Left renal pelvis (tissue), 4 donors: ENCODE results near the gene ARHGEF19. TPM values are rescaled to one million over a fixed set of nuclear protein-coding genes. Genes with fewer than 3 reads are reported as not detected.
"Not testable (repeated sequence)": the region's sequence is repeated elsewhere in the genome, so short reads cannot be mapped to it uniquely, and the experiment has no call there.

Experiments
- DNase-seq, 4 donors: peaks; one replicate each; pipeline ENCODE4 v3.0.0-alpha.2; 2013; ENCODE audit warnings: low read depth in 4 of 4, low spot score in 3 of 4
- polyA plus RNA-seq, 4 donors: library from polyadenylated mRNA; unstranded; fragments of 120-200 nt; gene quantifications; one replicate each; pipeline ENCODE4 v1.2.1, GENCODE V29; 2013; ENCODE audit not compliant: insufficient read length in 4 of 4

Gene ARHGEF19
- 10 to 100 TPM in 3 of 4 donors, 1 to 10 TPM in 1; 7.3 to 28.2 (median 18.9) TPM for polyA plus RNA-seq

DNA sequence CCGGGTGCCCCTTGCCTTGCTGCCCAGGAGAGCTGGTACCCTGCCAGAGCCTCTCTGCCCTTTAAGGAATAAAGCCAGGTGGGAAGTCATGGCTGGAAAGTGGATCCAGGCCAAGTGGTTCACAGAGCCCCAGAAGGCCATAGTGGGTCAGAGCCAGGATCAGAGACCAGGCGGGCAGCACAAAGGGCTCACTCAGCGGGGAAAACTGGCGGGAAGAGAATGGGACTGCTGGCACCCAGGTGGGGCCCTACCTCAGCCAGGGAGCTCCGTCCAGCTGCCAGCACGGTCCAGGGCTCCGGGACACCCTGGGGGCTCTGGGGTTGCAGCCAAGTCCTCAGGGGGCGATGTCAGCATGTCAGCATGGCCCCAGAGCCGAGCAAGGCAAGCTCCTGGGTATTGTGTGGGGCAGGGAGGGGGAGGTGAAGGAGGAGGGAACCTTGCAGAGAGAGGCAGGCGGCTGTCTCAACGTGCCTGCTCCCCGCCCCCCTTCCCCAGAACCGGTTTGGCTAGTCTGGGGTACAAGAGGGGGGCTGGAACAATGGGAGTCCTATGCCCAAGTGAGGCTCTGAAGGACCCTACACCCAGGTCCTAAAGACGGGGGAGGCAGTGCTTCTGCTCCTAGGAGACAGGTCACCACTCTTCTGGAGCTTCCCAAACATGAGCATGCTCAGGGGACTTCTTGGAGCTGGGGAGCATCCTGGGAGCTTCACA, at the start of gene ARHGEF19:
Gene ARHGEF19, minus strand, starts transcription at position 402 of the 711 bp plus-strand sequence. CDS start 3,598 bp downstream, outside the sequence.
- DNase-seq, result no peak

- no peak for DNase-seq
Measured at GRCh38 chr1:16262067-16262466, 49.6 kb upstream of the ARHGEF19 start.

DNA sequence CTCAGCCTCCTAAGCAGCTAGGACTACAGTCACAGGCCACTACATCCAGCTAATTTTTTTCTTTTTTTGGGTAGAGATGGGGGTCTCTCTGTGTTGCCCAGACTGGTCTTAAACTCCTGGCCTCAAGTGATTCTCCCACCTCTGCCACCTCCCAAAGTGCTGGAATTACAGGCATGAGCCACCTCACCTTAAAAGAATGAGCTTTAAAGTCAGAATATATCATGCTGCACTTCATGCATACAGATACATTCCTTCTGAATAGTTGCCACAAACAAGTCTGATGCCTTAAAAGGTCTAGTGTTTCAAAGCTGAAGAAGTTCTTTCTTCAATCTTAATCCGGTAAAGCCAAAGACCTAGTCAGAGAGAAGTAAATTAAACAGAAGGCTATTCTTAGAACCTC, 48.4 kb upstream of the ARHGEF19 start:
- DNase-seq, result no peak

- no peak for DNase-seq
Measured at GRCh38 chr1:16258591-16259135, 46.2 kb upstream of the ARHGEF19 start.

GRCh38 chr1:16257968-16258367, 45.5 kb upstream of the ARHGEF19 start:
- DNase-seq, result no peak

GRCh38 chr1:16257556-16257955, 45.1 kb upstream of the ARHGEF19 start:
- DNase-seq, result not testable (repeated sequence)

GRCh38 chr1:16256478-16256877, 44.0 kb upstream of the ARHGEF19 start:
- no peak for DNase-seq

- no peak for DNase-seq
Measured at GRCh38 chr1:16254263-16254928, 41.9 kb upstream of the ARHGEF19 start.

DNA sequence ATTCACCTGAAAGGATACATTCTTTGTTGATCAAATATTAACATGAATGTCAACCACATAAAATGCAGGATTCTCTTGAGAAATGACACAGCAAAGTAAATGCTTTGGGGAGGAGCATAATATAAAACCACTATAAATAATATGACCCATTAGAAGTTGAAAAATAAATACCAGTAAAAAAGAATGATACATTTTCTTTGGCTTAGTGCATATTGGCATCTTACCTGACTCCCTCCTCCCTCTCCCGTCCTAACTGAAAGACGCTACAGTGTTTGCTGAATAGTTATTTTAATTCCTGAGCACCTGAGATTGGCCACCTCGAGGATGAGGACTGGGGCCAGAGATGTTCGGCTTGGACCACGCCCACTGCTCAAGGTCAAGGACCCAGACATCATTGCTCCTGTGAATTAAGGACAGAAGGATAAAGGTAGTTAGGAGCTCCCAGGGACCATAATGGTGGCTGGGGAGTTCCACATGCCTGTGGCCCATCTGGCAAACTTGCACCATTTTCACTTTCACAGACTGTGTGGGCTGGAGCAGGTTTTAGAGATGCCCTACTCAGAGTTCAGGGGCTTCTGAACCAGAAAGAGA, 41.0 kb upstream of the ARHGEF19 start:
- no peak for DNase-seq

GRCh38 chr1:16252912-16253311, 40.5 kb upstream of the ARHGEF19 start:
- no peak for DNase-seq

GRCh38 chr1:16251381-16251780, 38.9 kb upstream of the ARHGEF19 start:
- no peak for DNase-seq

DNA sequence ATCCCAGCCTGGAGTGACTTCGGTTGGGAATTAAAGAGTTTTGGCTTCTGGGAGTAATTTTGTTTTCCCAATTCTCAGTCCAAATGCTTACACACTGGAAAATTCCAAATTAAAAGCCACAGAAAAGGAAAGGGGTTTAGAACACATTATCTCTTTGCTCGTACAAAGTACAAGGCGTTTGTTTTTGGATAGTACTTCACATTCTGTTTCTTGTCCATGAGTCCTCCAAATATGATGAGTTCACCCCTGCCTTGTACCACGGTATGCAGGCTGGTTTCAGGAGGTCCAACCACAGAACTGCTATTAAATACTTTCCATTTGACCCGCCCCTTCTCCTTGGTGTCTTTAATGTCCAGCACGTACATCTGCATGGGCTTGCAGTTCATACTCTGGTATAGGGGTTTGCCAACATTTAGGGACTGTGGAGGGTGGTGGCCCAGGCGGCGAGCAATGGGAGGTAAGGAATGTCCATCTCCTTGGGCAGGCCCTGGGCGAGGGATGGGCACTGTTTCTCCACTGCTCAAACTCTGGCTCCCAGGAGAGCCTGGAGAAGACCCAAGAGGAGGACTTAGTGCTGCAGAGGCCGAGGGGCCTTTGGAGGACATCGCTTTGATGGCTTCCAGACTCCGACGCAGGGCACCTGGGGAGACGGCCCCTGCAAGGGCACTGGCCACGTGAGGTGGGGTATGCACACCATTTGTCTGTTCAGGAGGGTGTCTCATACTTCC, 38.2 kb upstream of the ARHGEF19 start:
- no peak for DNase-seq

DNA sequence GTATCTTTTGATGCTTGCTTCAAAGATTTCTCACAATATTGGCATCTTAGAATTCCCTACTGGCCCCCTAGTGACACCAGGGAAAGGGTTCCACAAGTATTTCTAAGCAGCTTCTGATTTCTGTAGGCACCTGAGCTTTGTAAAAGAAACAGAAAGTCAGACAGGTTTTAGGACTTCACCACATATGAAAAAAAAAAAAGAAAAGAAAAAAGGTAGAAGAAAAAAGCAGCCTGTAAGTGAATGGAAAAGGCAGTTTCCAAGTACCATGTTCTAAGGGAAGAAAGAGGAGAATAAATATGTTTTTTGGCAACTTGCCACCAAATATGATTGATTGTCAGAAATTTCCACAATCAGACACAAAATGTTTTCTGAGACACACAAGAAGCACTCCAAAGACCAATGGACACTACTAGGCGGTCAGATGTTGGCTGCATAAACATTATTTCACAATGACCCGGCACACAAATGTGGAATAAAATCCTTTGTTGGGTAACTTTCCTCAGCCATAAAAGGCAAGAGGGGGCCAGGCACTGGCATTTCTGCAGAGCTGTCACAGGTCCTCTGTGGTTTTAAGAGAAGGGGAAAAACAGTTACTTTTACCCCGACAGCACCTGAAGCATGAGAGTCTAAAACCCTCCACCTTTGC, 37.3 kb upstream of the ARHGEF19 start:
- DNase-seq, result no peak

GRCh38 chr1:16248603-16249516, 36.4 kb upstream of the ARHGEF19 start:
- DNase-seq, result no peak

- DNase-seq, result no peak
Measured at GRCh38 chr1:16248007-16248436, 35.6 kb upstream of the ARHGEF19 start.

GRCh38 chr1:16247441-16247840, 35.0 kb upstream of the ARHGEF19 start:
- no peak for DNase-seq

DNA sequence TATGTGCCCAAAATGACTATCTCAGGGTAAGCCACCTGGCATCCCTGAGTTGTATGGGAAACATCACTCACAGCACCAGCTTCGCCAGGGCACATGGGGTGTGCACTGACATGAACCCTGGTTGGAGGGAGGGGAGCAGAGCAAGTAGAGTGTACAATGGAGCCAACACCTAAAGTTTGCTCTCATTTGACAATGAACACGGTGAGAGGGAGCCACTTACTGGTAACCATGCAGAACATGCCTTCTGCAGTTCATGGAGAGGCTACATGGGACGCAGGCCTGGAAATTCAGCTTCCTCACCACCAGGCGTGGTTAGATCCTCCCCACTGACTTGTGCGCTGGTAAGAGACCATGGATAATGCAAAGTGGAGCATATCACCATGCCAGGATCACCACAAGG, 34.5 kb upstream of the ARHGEF19 start:
- no peak for DNase-seq

GRCh38 chr1:16246239-16246638, 33.8 kb upstream of the ARHGEF19 start:
- not testable (repeated sequence) for DNase-seq
